ENCODE data around the gene SCUBE3.

- no peak for TF ChIP-seq CTCF (IDR thresholded peaks at IDR 0.05)
- no peak for TF ChIP-seq POLR2A (IDR thresholded peaks at IDR 0.05)
Measured at GRCh38 chr6:35218456-35218855, 4.7 kb downstream of the SCUBE3 start.
